GM12875 (cell line): ENCODE results near the gene IFT25.
"Not testable (repeated sequence)": the region's sequence is repeated elsewhere in the genome, so short reads cannot be mapped to it uniquely, and the experiment has no call there.

Source experiments
- H3K4me3 ChIP-seq: one replicate; pipeline ENCODE4 v1.5.1; 2011; ENCODE audit warnings: low read depth, low read length, control low read depth
- CTCF ChIP-seq: IDR thresholded peaks from 2 replicates; pipeline ENCODE4 v1.5.1; 2011; ENCODE audit warnings: low read depth, mild to moderate bottlenecking, control low read depth, inconsistent platforms, low read length, moderate library complexity, borderline replicate concordance; ENCODE audit not compliant: insufficient read depth

Gene IFT25

GRCh38 chr1:53945433-53946251, at the start of gene IFT25:
IFT25 (minus strand) TSS chr1:53945699; CDS start chr1:53940082, 5,617 bp downstream.
- no peak for TF ChIP-seq CTCF
- peak within 1 kb of the TSS; percentile 91 for H3K4me3 ChIP-seq

GRCh38 chr1:53994516-53994915, 49.0 kb upstream of the IFT25 start:
- H3K4me3 ChIP-seq = not testable (repeated sequence)

GRCh38 chr1:53992085-53992874, 46.8 kb upstream of the IFT25 start:
- no peak overlapping the region for H3K4me3 ChIP-seq
- TF ChIP-seq CTCF = no peak

- TF ChIP-seq CTCF = no peak
- H3K4me3 ChIP-seq = no peak overlapping the region
These were observed 42.4 kb upstream of the IFT25 start for GRCh38 chr1:53987880-53988279.

GRCh38 chr1:53986458-53986857, 41.0 kb upstream of the IFT25 start:
- TF ChIP-seq CTCF = no peak
- no peak overlapping the region for H3K4me3 ChIP-seq

GRCh38 chr1:53984726-53985125, 39.2 kb upstream of the IFT25 start:
- TF ChIP-seq CTCF = no peak
- H3K4me3 ChIP-seq = no peak overlapping the region

- TF ChIP-seq CTCF = no peak
- H3K4me3 ChIP-seq = no peak overlapping the region
These were observed 37.2 kb upstream of the IFT25 start for GRCh38 chr1:53982763-53983104.
